Astrocyte (in vitro differentiated cells and primary cell): ENCODE measurements around the gene FMN1. TPM values are rescaled to one million over a fixed set of nuclear protein-coding genes. Genes with fewer than 3 reads are reported as not detected.

Source experiments
- DNase-seq: peaks from one replicate; pipeline ENCODE4 v3.0.0-alpha.2; 2010; ENCODE audit warnings: low read depth
- FAIRE-seq: peaks from 2 replicates; lab custom pipeline; 2011; peaks lifted over from hg19 to GRCh38; lab: Jason Lieb, UNC
- H2AFZ ChIP-seq: 2 replicates; pipeline ENCODE4 v1.6.0; 2012; ENCODE audit warnings: low read depth, low read length, inconsistent platforms
- H3K27ac ChIP-seq: 2 replicates; pipeline ENCODE4 v1.5.1; 2011; ENCODE audit warnings: low read depth, low read length, inconsistent platforms
- H3K27me3 ChIP-seq: 2 replicates; pipeline ENCODE4 v1.6.0; 2011; ENCODE audit warnings: low read length, inconsistent platforms; ENCODE audit not compliant: insufficient read depth
- H3K36me3 ChIP-seq: 2 replicates; pipeline ENCODE4 v1.5.1; 2011; ENCODE audit warnings: low read length, inconsistent platforms; ENCODE audit not compliant: insufficient read depth
- H3K4me1 ChIP-seq: 2 replicates; pipeline ENCODE4 v1.5.1; 2011; ENCODE audit warnings: low read length, inconsistent platforms; ENCODE audit not compliant: insufficient read depth
- H3K4me2 ChIP-seq: 2 replicates; pipeline ENCODE4 v1.6.0; 2012; ENCODE audit warnings: low read length, inconsistent platforms
- H3K4me3 ChIP-seq: 2 replicates; pipeline ENCODE4 v1.5.1; 2011; ENCODE audit warnings: low read depth, mild to moderate bottlenecking, low read length, inconsistent platforms; ENCODE audit not compliant: insufficient read depth
- H3K79me2 ChIP-seq: 2 replicates; pipeline ENCODE4 v1.6.0; 2012; ENCODE audit warnings: mild to moderate bottlenecking, low read length, inconsistent platforms; ENCODE audit not compliant: insufficient read depth
- H3K9ac ChIP-seq: 2 replicates; pipeline ENCODE4 v1.6.0; 2012; ENCODE audit warnings: mild to moderate bottlenecking, low read length, inconsistent platforms
- H3K9me3 ChIP-seq: 2 replicates; pipeline ENCODE4 v1.5.1; 2012; ENCODE audit warnings: low read depth, mild to moderate bottlenecking, low read length, inconsistent platforms; ENCODE audit not compliant: insufficient read depth
- H4K20me1 ChIP-seq: 2 replicates; pipeline ENCODE4 v1.6.0; 2012; ENCODE audit warnings: low read length, inconsistent platforms; ENCODE audit not compliant: insufficient read depth
- H3K27ac Mint-ChIP-seq: one replicate; pipeline ENCODE4 v1.8.0; 2021; ENCODE audit warnings: mild to moderate bottlenecking, mixed read lengths; ENCODE audit not compliant: unreplicated experiment
- H3K27me3 Mint-ChIP-seq: one replicate; pipeline ENCODE4 v1.8.0; 2021; ENCODE audit warnings: low read depth, mixed read lengths; ENCODE audit not compliant: unreplicated experiment
- H3K36me3 Mint-ChIP-seq: one replicate; pipeline ENCODE4 v1.8.0; 2021; ENCODE audit warnings: low read depth, mixed read lengths; ENCODE audit not compliant: unreplicated experiment
- H3K4me1 Mint-ChIP-seq: one replicate; pipeline ENCODE4 v1.8.0; 2021; ENCODE audit warnings: low read depth, mixed read lengths; ENCODE audit not compliant: unreplicated experiment
- H3K4me3 Mint-ChIP-seq: one replicate; pipeline ENCODE4 v1.8.0; 2021; ENCODE audit warnings: mild to moderate bottlenecking, moderate library complexity, mixed read lengths; ENCODE audit not compliant: unreplicated experiment
- H3K9me3 Mint-ChIP-seq: one replicate; pipeline ENCODE4 v1.8.0; 2021; ENCODE audit warnings: mild to moderate bottlenecking, mixed read lengths; ENCODE audit not compliant: unreplicated experiment
- CTCF ChIP-seq: IDR thresholded peaks from 2 replicates; pipeline ENCODE4 v1.5.1; 2011; ENCODE audit warnings: low read depth, mild to moderate bottlenecking, inconsistent platforms, low read length, moderate library complexity; ENCODE audit not compliant: insufficient read depth
- EZH2 ChIP-seq: IDR thresholded peaks from 2 replicates; pipeline ENCODE4 v1.6.1; 2012; ENCODE audit warnings: mild to moderate bottlenecking, low read length, inconsistent platforms; ENCODE audit not compliant: insufficient read depth
- total RNA-seq: library from RNA; stranded (reverse); gene quantifications from 2 replicates; pipeline ENCODE4 v1.2.1, GENCODE V29; 2021

Gene FMN1
- total RNA-seq, 1 donor from 2014 or later, result 5.3 TPM

GRCh38 chr15:32787949-32788348 lies 406.6 kb downstream of the FMN1 start:
- H3K9me3 Mint-ChIP-seq, result no peaks in the 10 kb centered on the region
- Histone ChIP-seq H3K9ac (no peak overlapping the region), H3K79me2 (no peaks in the 10 kb centered on the region), H3K4me3 (no peak overlapping the region), H2AFZ (no peak overlapping the region), H4K20me1 (no peaks in the 10 kb centered on the region), H3K27me3 (no peaks in the 10 kb centered on the region), H3K27ac (no peak overlapping the region), H3K9me3 (no peaks in the 10 kb centered on the region), H3K4me2 (no peak overlapping the region), H3K4me1 (peaks cover 13% of the 10 kb centered on the region), H3K36me3 (no peaks in the 10 kb centered on the region)
- H3K27me3 Mint-ChIP-seq, result no peaks in the 10 kb centered on the region
- H3K27ac Mint-ChIP-seq, result peak overlapping the region; percentile 58
- TF ChIP-seq CTCF (no peak), EZH2 (no peak)
- DNase-seq (no peak), FAIRE-seq (no peak)
- H3K36me3 Mint-ChIP-seq, result peaks cover 3% of the 10 kb centered on the region
- H3K4me1 Mint-ChIP-seq, result peaks cover 30% of the 10 kb centered on the region
- no peak overlapping the region for H3K4me3 Mint-ChIP-seq

GRCh38 chr15:32786906-32787305 lies 407.6 kb downstream of the FMN1 start:
- Histone ChIP-seq H3K4me1 (peaks cover 13% of the 10 kb centered on the region), H4K20me1 (no peaks in the 10 kb centered on the region), H3K27me3 (no peaks in the 10 kb centered on the region), H3K79me2 (no peaks in the 10 kb centered on the region), H3K9ac (no peak overlapping the region), H3K4me3 (no peak overlapping the region), H2AFZ (no peak overlapping the region), H3K36me3 (no peaks in the 10 kb centered on the region), H3K27ac (no peak overlapping the region), H3K4me2 (no peak overlapping the region), H3K9me3 (no peaks in the 10 kb centered on the region)
- Mint-ChIP-seq H3K36me3 (peaks cover 3% of the 10 kb centered on the region), H3K27me3 (no peaks in the 10 kb centered on the region), H3K27ac (peak overlapping the region; percentile 92), H3K9me3 (no peaks in the 10 kb centered on the region), H3K4me3 (no peak overlapping the region), H3K4me1 (peaks cover 31% of the 10 kb centered on the region)
- DNase-seq (no peak), FAIRE-seq (peak; percentile 41)
- no peak for TF ChIP-seq EZH2
- no peak for TF ChIP-seq CTCF

GRCh38 chr15:32784581-32784980 lies 409.9 kb downstream of the FMN1 start:
- Histone ChIP-seq H3K27me3 (no peaks in the 10 kb centered on the region), H3K4me2 (no peak overlapping the region), H3K4me1 (peaks cover 5% of the 10 kb centered on the region), H3K9me3 (no peaks in the 10 kb centered on the region), H3K9ac (no peak overlapping the region), H3K27ac (no peak overlapping the region), H3K4me3 (no peak overlapping the region), H3K36me3 (no peaks in the 10 kb centered on the region), H4K20me1 (no peaks in the 10 kb centered on the region), H2AFZ (no peak overlapping the region), H3K79me2 (no peaks in the 10 kb centered on the region)
- no peak overlapping the region for H3K27ac Mint-ChIP-seq
- DNase-seq, result no peak
- no peaks in the 10 kb centered on the region for H3K9me3 Mint-ChIP-seq
- no peaks in the 10 kb centered on the region for H3K27me3 Mint-ChIP-seq
- peaks cover 19% of the 10 kb centered on the region for H3K4me1 Mint-ChIP-seq
- H3K36me3 Mint-ChIP-seq, result peaks cover 3% of the 10 kb centered on the region
- no peak overlapping the region for H3K4me3 Mint-ChIP-seq
- no peak for FAIRE-seq
- TF ChIP-seq EZH2 (no peak), CTCF (no peak)
